Measurements from ENCODE around the gene CD6. TPM values are rescaled to one million over a fixed set of nuclear protein-coding genes. Genes with fewer than 3 reads are reported as not detected.

CD6 gene
- total RNA-seq, 1 donor from 2014 or later: 6.1 TPM

- no peaks in the 10 kb centered on the region for H3K36me3 ChIP-seq
- no peaks in the 10 kb centered on the region for H3K9me3 ChIP-seq
- H3K27me3 ChIP-seq (ENCODE audit: low read depth): peaks cover under 1% of the 10 kb centered on the region
- no peaks in the 10 kb centered on the region for H3K4me1 ChIP-seq
- no peak overlapping the region for H3K4me3 ChIP-seq
- no peak for DNase-seq
- no peak overlapping the region for H3K27ac ChIP-seq
- intact Hi-C loops (cut with DNase I): no loop called here
- ATAC-seq: no peak
- TF ChIP-seq CTCF (IDR thresholded peaks at IDR 0.05): no peak
Observed at GRCh38 chr11:60985501-60985900, 14.0 kb downstream of the CD6 start.

- no peak overlapping the region for H3K4me3 ChIP-seq
- intact Hi-C loops (cut with DNase I): no loop called here
- H3K27ac ChIP-seq: no peak overlapping the region
- H3K36me3 ChIP-seq: no peaks in the 10 kb centered on the region
- TF ChIP-seq CTCF (IDR thresholded peaks at IDR 0.05): no peak
- DNase-seq: peak; percentile 81
- H3K4me1 ChIP-seq: no peaks in the 10 kb centered on the region
- ATAC-seq: peak; percentile 77 to 84
- no peaks in the 10 kb centered on the region for H3K9me3 ChIP-seq
- H3K27me3 ChIP-seq (ENCODE audit: low read depth): peaks cover 3% of the 10 kb centered on the region
Observed at GRCh38 chr11:60985991-60986915, 14.8 kb downstream of the CD6 start.

GRCh38 chr11:60987577-60988277 lies 16.2 kb downstream of the CD6 start:
- Histone ChIP-seq H3K4me3 (no peak overlapping the region), H3K4me1 (no peaks in the 10 kb centered on the region), H3K9me3 (no peaks in the 10 kb centered on the region), H3K27ac (no peak overlapping the region), H3K36me3 (no peaks in the 10 kb centered on the region), H3K27me3 (ENCODE audit: low read depth) (peaks cover 5% of the 10 kb centered on the region)
- ATAC-seq (no peak), DNase-seq (no peak)
- TF ChIP-seq CTCF (IDR thresholded peaks at IDR 0.05): no peak
- intact Hi-C loops (cut with DNase I): no loop called here

GRCh38 chr11:60988658-60989057 lies 17.2 kb downstream of the CD6 start:
- intact Hi-C loops (cut with DNase I): no loop called here
- Histone ChIP-seq H3K27ac (no peak overlapping the region), H3K27me3 (ENCODE audit: low read depth) (peaks cover 13% of the 10 kb centered on the region), H3K36me3 (no peaks in the 10 kb centered on the region), H3K4me1 (no peaks in the 10 kb centered on the region), H3K4me3 (no peak overlapping the region), H3K9me3 (no peaks in the 10 kb centered on the region)
- TF ChIP-seq CTCF (IDR thresholded peaks at IDR 0.05): no peak
- DNase-seq (no peak), ATAC-seq (no peak)

GRCh38 chr11:60989093-60989650 lies 17.7 kb downstream of the CD6 start:
- H3K9me3 ChIP-seq: no peaks in the 10 kb centered on the region
- H3K27ac ChIP-seq: no peak overlapping the region
- H3K4me1 ChIP-seq: no peaks in the 10 kb centered on the region
- TF ChIP-seq CTCF (IDR thresholded peaks at IDR 0.05): no peak
- intact Hi-C loops (cut with DNase I): no loop called here
- DNase-seq (no peak), ATAC-seq (peak; percentile 41 to 50)
- no peak overlapping the region for H3K4me3 ChIP-seq
- H3K36me3 ChIP-seq: no peaks in the 10 kb centered on the region
- peaks cover 13% of the 10 kb centered on the region for H3K27me3 ChIP-seq (ENCODE audit: low read depth)
